ENCODE data around the gene CLSTN2.

The CLSTN2 gene

GRCh38 chr3:140052771-140053702, 118.1 kb downstream of the CLSTN2 start:
- no peak for DNase-seq (ENCODE audit: low read depth in 3 of 3)

- DNase-seq (ENCODE audit: low read depth in 3 of 3), result no peak
Measured at GRCh38 chr3:140053794-140054193, 118.8 kb downstream of the CLSTN2 start.

- DNase-seq (ENCODE audit: low read depth in 3 of 3), result no peak
Measured at GRCh38 chr3:140055092-140055791, 120.3 kb downstream of the CLSTN2 start.

GRCh38 chr3:140056047-140056446, 121.1 kb downstream of the CLSTN2 start:
- DNase-seq (ENCODE audit: low read depth in 3 of 3), result no peak

- DNase-seq (ENCODE audit: low read depth in 3 of 3), result no peak
Measured at GRCh38 chr3:140061211-140061610, 126.2 kb downstream of the CLSTN2 start.

GRCh38 chr3:140062461-140062860, 127.5 kb downstream of the CLSTN2 start:
- DNase-seq (ENCODE audit: low read depth in 3 of 3), result no peak

GRCh38 chr3:140067487-140067886, 132.5 kb downstream of the CLSTN2 start:
- DNase-seq (ENCODE audit: low read depth in 3 of 3), result no peak

- DNase-seq (ENCODE audit: low read depth in 3 of 3), result no peak
Measured at GRCh38 chr3:140068494-140069017, 133.6 kb downstream of the CLSTN2 start.

GRCh38 chr3:140073278-140074045, 138.5 kb downstream of the CLSTN2 start:
- DNase-seq (ENCODE audit: low read depth in 3 of 3), result no peak

- DNase-seq (ENCODE audit: low read depth in 3 of 3), result no peak
Measured at GRCh38 chr3:140076552-140076951, 141.6 kb downstream of the CLSTN2 start.

GRCh38 chr3:140077406-140077805, 142.4 kb downstream of the CLSTN2 start:
- DNase-seq (ENCODE audit: low read depth in 3 of 3), result no peak

GRCh38 chr3:140078343-140078742, 143.4 kb downstream of the CLSTN2 start:
- no peak for DNase-seq (ENCODE audit: low read depth in 3 of 3)

- no peak for DNase-seq (ENCODE audit: low read depth in 3 of 3)
Measured at GRCh38 chr3:140078940-140079339, 144.0 kb downstream of the CLSTN2 start.

- DNase-seq (ENCODE audit: low read depth in 3 of 3), result no peak
Measured at GRCh38 chr3:140081887-140082286, 146.9 kb downstream of the CLSTN2 start.

GRCh38 chr3:140085001-140085400, 150.0 kb downstream of the CLSTN2 start:
- no peak for DNase-seq (ENCODE audit: low read depth in 3 of 3)

- no peak for DNase-seq (ENCODE audit: low read depth in 3 of 3)
Measured at GRCh38 chr3:140086642-140087041, 151.7 kb downstream of the CLSTN2 start.

GRCh38 chr3:140088058-140088457, 153.1 kb downstream of the CLSTN2 start:
- DNase-seq (ENCODE audit: low read depth in 3 of 3), result no peak

- DNase-seq (ENCODE audit: low read depth in 3 of 3), result no peak
Measured at GRCh38 chr3:140088513-140088912, 153.5 kb downstream of the CLSTN2 start.

- no peak for DNase-seq (ENCODE audit: low read depth in 3 of 3)
Measured at GRCh38 chr3:140089403-140090072, 154.6 kb downstream of the CLSTN2 start.

- DNase-seq (ENCODE audit: low read depth in 3 of 3), result no peak
Measured at GRCh38 chr3:140091143-140091542, 156.2 kb downstream of the CLSTN2 start.

GRCh38 chr3:140092848-140093536, 158.0 kb downstream of the CLSTN2 start:
- no peak for DNase-seq (ENCODE audit: low read depth in 3 of 3)

Measured in stimulated activated CD4-positive, alpha-beta T cell treated with anti-CD3 and anti-CD28 coated beads, TNF-alpha, amount 100 ng/mL, for 4 hours (primary cell).